HCT116 (cell line): ENCODE measurements around the gene UBXN11. TPM values are rescaled to one million over a fixed set of nuclear protein-coding genes. Genes with fewer than 3 reads are reported as not detected.

ENCODE experiments used
- ATAC-seq: fragments of 200-7000 bp; cut with Tn5 transposase; 2 replicates; pipeline ENCODE4 v1.9.1; 2020; ENCODE audit warnings: mild to moderate bottlenecking, moderate library complexity
- BruUV-seq: library from RNA; stranded (reverse); fragments of 400-500 nt; replicated peaks from 2 replicates; lab custom pipeline; 2021; lab: Mats Ljungman, UMichigan
- CTCF ChIA-PET: fragments of 300-600 bp; sonication (Branson Sonifier 250); formaldehyde crosslinking; loops from one replicate; lab custom pipeline; 2021; ENCODE audit warnings: antibody characterized with exemption; lab: Charles Lee
- POLR2A ChIA-PET: fragments of 300-600, 350-600 bp; sonication (Branson Sonifier 250); formaldehyde crosslinking; loops from one replicate; lab custom pipeline; 2021; ENCODE audit warnings: antibody characterized with exemption; lab: Charles Lee
- RAD21 ChIA-PET, 2 experiments: fragments of 300-600 bp; sonication (Branson Sonifier 250); formaldehyde crosslinking; loops; one replicate each; lab custom pipeline; 2023; ENCODE audit warnings: low total read pairs in 2 of 2; ENCODE audit not compliant: uncharacterized antibody in 2 of 2, unreplicated experiment in 2 of 2, low non-redundant PET in 1 of 2; lab: Charles Lee
- DNase-seq: peaks from one replicate; pipeline ENCODE4 v3.0.0-alpha.2; 2010; ENCODE audit warnings: low read depth, low spot score
- H2AFZ ChIP-seq: fragments of 200-600 bp; shearing (Covaris generic), sonication (generic); 2 replicates; pipeline ENCODE4 v1.6.1; 2017; ENCODE audit warnings: low read depth, mixed run types, mixed read lengths, antibody characterized with exemption, low read length; ENCODE audit not compliant: poor library complexity, severe bottlenecking
- H3K27ac ChIP-seq: 2 replicates; pipeline ENCODE4 v1.5.1; 2012; ENCODE audit warnings: low read depth, low read length
- H3K27me3 ChIP-seq: fragments of 200-600 bp; sonication (generic); 2 replicates; pipeline ENCODE4 v1.6.1; 2016; ENCODE audit warnings: mixed run types, low read length, mixed read lengths; ENCODE audit not compliant: insufficient read depth
- H3K36me3 ChIP-seq, 2 experiments: fragments of 200-500 bp in 1 of 2; fragments of 200-600 bp in 1 of 2; sonication (Bioruptor generic) in 1 of 2; sonication (generic) in 1 of 2; 2 replicates each; pipeline versions ENCODE4 v1.5.1 to v1.6.1; 2014 to 2016; ENCODE audit warnings: low read length in 2 of 2, inconsistent platforms in 1 of 2, mixed read lengths in 1 of 2, mixed run types in 1 of 2; ENCODE audit not compliant: insufficient read depth in 2 of 2, control insufficient read depth in 1 of 2
- H3K4me1 ChIP-seq, 2 experiments: fragments of 200-600 bp in 1 of 2; sonication (generic) in 1 of 2; 2 replicates each; pipeline versions ENCODE4 v1.5.1 to v1.6.1; 2012 to 2017; ENCODE audit warnings: low read length in 2 of 2, inconsistent platforms in 1 of 2, mild to moderate bottlenecking in 1 of 2, mixed read lengths in 1 of 2, mixed run types in 1 of 2, moderate library complexity in 1 of 2; ENCODE audit not compliant: insufficient read depth in 2 of 2, control insufficient read depth in 1 of 2
- H3K4me2 ChIP-seq: fragments of 200-600 bp; sonication (generic); 2 replicates; pipeline ENCODE4 v1.6.1; 2017; ENCODE audit warnings: mixed run types, low read length, mixed read lengths
- H3K4me3 ChIP-seq, 2 experiments: fragments of 200-600 bp in 1 of 2; sonication (generic) in 1 of 2; replicated peaks in 1 of 2; 2 replicates each; pipeline ENCODE4 v1.5.1; 2011 to 2016; ENCODE audit warnings: low read length in 2 of 2, control low read depth in 1 of 2, low read depth in 1 of 2, mild to moderate bottlenecking in 1 of 2, mixed read lengths in 1 of 2, mixed run types in 1 of 2
- H3K79me2 ChIP-seq: fragments of 200-600 bp; sonication (generic); 2 replicates; pipeline ENCODE4 v1.6.1; 2017; ENCODE audit warnings: mild to moderate bottlenecking, mixed run types, low read length, moderate library complexity, mixed read lengths; ENCODE audit not compliant: insufficient read depth
- H3K9ac ChIP-seq: fragments of 200-600 bp; sonication (generic); 2 replicates; pipeline ENCODE4 v1.6.1; 2016; ENCODE audit warnings: low read length, mixed read lengths
- H3K9me2 ChIP-seq: fragments of 200-600 bp; sonication (generic), shearing (Covaris generic); 2 replicates; pipeline ENCODE4 v1.6.1; 2017; ENCODE audit warnings: mixed run types, mild to moderate bottlenecking, moderate library complexity; ENCODE audit not compliant: insufficient read depth
- H3K9me3 ChIP-seq, 2 experiments: fragments of 200-500 bp in 1 of 2; fragments of 200-600 bp in 1 of 2; sonication (Bioruptor generic) in 1 of 2; sonication (generic) in 1 of 2; 2 replicates each; pipeline ENCODE4 v1.6.1; 2014 to 2017; ENCODE audit warnings: low read length in 2 of 2, mixed read lengths in 2 of 2, inconsistent platforms in 1 of 2, low read depth in 1 of 2, mild to moderate bottlenecking in 1 of 2, mixed run types in 1 of 2, moderate library complexity in 1 of 2; ENCODE audit not compliant: control insufficient read depth in 1 of 2, insufficient read depth in 1 of 2
- H4K20me1 ChIP-seq: fragments of 200-600 bp; sonication (generic), shearing (Covaris generic); 2 replicates; pipeline ENCODE4 v1.6.1; 2017; ENCODE audit warnings: mixed run types, mild to moderate bottlenecking, moderate library complexity; ENCODE audit not compliant: insufficient read depth
- CTCF ChIP-seq, 3 experiments: fragments of 200-600 bp in 1 of 3; sonication (generic) in 1 of 3; IDR thresholded peaks in 2 of 3; conservative IDR thresholded peaks in 1 of 3; 2 replicates each; pipeline ENCODE4 v1.5.1; 2012 to 2017; ENCODE audit warnings: low read depth in 2 of 3, low read length in 2 of 3, antibody characterized with exemption in 1 of 3, borderline replicate concordance in 1 of 3, control low read depth in 1 of 3, mild to moderate bottlenecking in 1 of 3, mixed read lengths in 1 of 3, mixed run types in 1 of 3, moderate library complexity in 1 of 3; ENCODE audit not compliant: insufficient read depth in 1 of 3
- EZH2phosphoT487 ChIP-seq: fragments of 200-600 bp; IDR thresholded peaks from 2 replicates; pipeline ENCODE4 v1.6.1; 2018; ENCODE audit warnings: antibody characterized with exemption, borderline replicate concordance
- JUND ChIP-seq: IDR thresholded peaks from 2 replicates; pipeline ENCODE4 v1.6.1; 2012
- POLR2A ChIP-seq: IDR thresholded peaks from 2 replicates; pipeline ENCODE4 v1.7.0; 2011; ENCODE audit warnings: borderline replicate concordance; ENCODE audit not compliant: insufficient read depth, insufficient read length; ENCODE audit errors: extremely low read depth
- REST ChIP-seq: IDR thresholded peaks from 2 replicates; pipeline ENCODE4 v1.6.1; 2012; ENCODE audit warnings: low read depth
- YY1 ChIP-seq: IDR thresholded peaks from 2 replicates; pipeline ENCODE4 v1.6.1; 2011; ENCODE audit warnings: low read length, low read depth, moderate library complexity, mild to moderate bottlenecking; ENCODE audit not compliant: insufficient replicate concordance; ENCODE audit errors: extremely low read depth
- ZBTB33 ChIP-seq: IDR thresholded peaks from 2 replicates; pipeline ENCODE4 v1.6.1; 2011; ENCODE audit warnings: mild to moderate bottlenecking, low read length, moderate library complexity; ENCODE audit not compliant: insufficient replicate concordance; ENCODE audit errors: extremely low read depth
- intact Hi-C: fragments of 100-400 bp; cut with micrococcal nuclease; formaldehyde crosslinking; loops from 2 replicates; pipeline ENCODE4 v1.10.0; 2022
- total RNA-seq: library from RNA; stranded (reverse); gene quantifications from one replicate; pipeline ENCODE4 v1.2.1, GENCODE V29; 2021; ENCODE audit not compliant: unreplicated experiment

Gene UBXN11
- total RNA-seq, 1 experiment from 2014 or later, result 19.3 TPM

GRCh38 chr1:26353976-26354820 is 47.8 kb upstream of the UBXN11 start, which contains the start of gene CRYBG2 (continued):
- TF ChIP-seq REST (no peak), JUND (no peak)
- TF ChIP-seq, all 23 proteins: peak for 2

GRCh38 chr1:26353210-26353859 is 46.9 kb upstream of the UBXN11 start:
- peak overlapping the region; percentile 34 to 51 for H3K4me3 ChIP-seq
- POLR2A ChIA-PET, result interaction anchor here (1.2 to 1.5 kb wide), 2 partner anchors 11 to 25 kb away, joined by 3 to 5 read pairs; no protein-coding TSS in a partner anchor
- no peak for TF ChIP-seq ZBTB33
- no peak for TF ChIP-seq CTCF (IDR thresholded peaks at IDR 0.05 in 2 of 3, conservative IDR thresholded peaks at IDR 0.05 in 1 of 3; ENCODE audit: borderline replicate concordance in 1 of 3, insufficient read depth in 1 of 3, low read depth in 2 of 3, low read length in 2 of 3)
- no peak for TF ChIP-seq EZH2phosphoT487
- TF ChIP-seq YY1, result no peak
- TF ChIP-seq REST, result no peak
- no peak for TF ChIP-seq POLR2A
- TF ChIP-seq JUND, result no peak

More at GRCh38 chr1:26353210-26353859, 46.9 kb upstream of the UBXN11 start:
- Histone ChIP-seq H3K4me2 (peak overlapping the region; percentile 80), H2AFZ (no peak overlapping the region), H3K27me3 (no peaks in the 10 kb centered on the region), H3K79me2 (no peaks in the 10 kb centered on the region), H3K9ac (peak overlapping the region; percentile 40), H3K27ac (peak overlapping the region; percentile 27; the same call in 1 of the 2 replicates), H3K36me3 (no peaks in the 10 kb centered on the region), H3K9me3 (no peaks in the 10 kb centered on the region), H4K20me1 (no peaks in the 10 kb centered on the region), H3K9me2 (no peaks in the 10 kb centered on the region), H3K4me1 (peaks cover 66 to 88% of the 10 kb centered on the region in 2 experiments)
- RAD21 ChIA-PET, result no interaction called here
- BruUV-seq, result no TSS peak
- CTCF ChIA-PET, result interaction anchor here (1.4 kb wide), 1 partner anchor 11 kb away, joined by 8 read pairs; no protein-coding TSS in a partner anchor
- DNase-seq, result no peak
- ATAC-seq, result 0 out of 2 replicates have a peak, but pooled peaks have one; percentile 0
- intact Hi-C loops, result no loop called here
